UCSD-AML1 (cell line): ENCODE results near the gene PTPRU.

Source experiments
- DNase-seq: peaks from one replicate; lab custom pipeline; 2025; ENCODE audit not compliant: unreplicated experiment; lab: John Stamatoyannopoulos, UW

The PTPRU gene

DNA sequence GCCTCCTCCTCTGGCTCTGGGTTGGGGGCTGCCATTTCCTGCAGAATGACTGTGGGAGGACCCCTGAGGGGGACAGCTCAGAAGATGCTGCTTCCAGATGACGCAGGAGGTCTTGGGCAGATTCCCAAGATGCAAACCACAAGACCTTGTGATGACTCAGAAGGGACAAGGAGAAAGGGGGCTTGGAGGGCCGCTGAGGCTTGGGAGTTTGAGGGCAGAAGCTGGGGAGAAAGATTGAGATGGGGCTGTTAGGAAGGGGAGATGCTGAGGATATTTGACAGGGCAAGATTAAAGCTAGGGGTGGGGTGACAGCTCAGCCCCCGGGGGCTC lies 7.5 kb downstream of the PTPRU start:
- no peak for DNase-seq

DNA sequence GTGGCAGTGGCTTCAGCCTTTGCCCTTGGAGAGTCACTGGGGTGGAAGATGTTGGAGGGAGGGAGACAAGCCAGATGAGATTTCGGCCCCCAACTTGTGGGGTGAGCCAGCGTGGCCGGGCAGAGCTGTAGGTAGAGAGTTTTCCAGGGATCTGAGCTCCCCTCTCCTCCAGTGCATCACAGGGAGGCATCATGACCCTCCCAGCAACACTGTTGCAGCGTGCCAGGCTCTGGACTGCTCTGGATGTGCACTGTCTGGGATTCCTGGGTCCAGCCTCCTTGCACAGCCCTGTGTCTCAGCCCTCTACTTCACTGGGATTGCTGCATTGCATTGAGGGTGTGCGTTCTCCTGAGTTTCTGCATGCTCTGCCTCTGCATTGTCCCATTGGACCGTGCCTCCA lies 8.9 kb downstream of the PTPRU start:
- no peak for DNase-seq

DNA sequence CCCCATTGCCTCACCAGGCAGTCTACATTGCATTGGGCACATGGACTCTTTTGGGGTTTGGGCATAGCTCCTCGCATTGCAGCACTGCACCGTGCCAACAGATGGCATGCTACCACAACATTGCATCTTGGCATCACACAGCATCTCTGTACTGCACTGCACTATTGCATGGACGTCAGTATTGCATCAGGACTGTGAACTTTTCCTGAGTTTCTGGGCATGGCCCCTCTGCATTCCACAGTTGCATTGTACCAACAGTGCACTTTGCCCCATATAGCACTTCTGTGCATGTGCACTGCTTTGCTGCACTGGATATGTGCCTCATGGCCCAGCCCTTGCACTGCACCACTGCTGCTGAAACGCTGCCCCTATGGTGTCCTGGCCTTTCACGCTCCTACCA lies 9.6 kb downstream of the PTPRU start:
- peak; percentile 50 for DNase-seq

DNA sequence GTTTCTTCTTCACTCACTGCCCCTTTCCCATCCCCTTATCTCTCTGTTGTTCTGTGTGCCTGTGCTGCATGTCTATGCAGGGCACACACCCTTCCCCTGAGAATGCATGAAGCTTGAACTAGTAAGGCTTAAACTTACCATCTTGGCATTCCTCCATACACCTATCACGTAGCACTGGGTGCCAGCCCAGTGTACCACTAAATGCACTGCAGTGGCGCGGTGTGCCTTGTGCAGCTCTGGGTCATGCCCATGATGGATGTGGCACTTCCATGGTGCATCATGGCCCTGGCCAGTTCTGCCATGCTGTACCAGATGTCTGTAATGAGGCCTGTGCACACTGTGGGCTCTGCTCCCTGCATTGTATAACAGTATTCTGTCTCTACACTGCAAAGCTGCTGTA lies 10.7 kb downstream of the PTPRU start:
- no peak for DNase-seq

DNA sequence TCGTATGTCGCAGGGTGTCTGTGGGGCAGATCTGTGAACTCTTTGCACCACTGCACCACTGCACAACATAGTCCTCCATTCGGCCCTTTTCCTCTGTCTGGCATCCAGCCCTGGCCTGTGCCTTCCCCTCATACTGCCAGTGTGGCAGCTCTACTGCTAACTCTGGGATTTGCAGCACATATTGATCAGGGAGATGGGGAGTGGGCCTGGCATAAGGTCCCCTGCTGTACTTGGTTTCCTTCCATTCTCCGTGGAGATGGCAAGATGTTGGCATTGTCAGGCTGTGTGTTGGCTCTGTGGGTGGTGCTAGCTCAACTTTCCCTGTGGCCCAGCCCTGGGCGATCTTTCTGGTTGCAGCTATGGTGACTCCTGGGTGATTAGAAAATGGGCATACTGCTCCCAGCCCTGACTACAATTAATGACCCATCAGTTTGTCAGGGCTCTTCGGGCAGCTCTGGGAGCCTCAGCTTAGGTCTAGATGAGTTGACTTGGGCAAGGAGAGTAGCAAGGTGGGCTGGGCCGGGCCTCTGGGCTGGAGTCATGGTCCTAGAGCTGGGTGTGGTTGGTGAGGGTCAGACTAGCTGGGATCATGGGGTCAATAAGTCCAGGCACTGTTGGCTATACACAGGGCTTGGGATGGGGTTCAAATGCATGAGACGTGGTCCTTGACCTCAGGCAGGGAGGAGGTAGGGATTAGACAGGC lies 11.4 kb downstream of the PTPRU start:
- no peak for DNase-seq

DNA sequence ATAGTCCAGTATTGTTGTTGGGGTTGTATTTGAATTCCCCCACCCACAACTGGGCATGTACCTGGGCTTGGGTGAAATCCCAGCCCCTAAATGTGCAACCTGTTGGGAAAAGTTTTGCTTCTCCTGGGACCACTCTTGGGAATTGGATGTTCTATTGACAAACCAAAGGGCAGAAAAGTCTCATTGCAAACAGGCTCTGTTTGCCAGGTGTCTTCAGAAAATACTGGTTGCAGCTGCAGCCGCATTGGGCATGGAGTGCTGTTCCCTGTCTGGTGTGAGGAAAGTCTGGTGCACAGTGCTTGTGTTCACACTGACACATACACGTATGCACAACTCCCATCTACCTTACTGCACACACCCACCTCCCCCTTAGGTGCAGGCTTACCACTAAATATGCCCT lies 12.1 kb downstream of the PTPRU start:
- DNase-seq: no peak

DNA sequence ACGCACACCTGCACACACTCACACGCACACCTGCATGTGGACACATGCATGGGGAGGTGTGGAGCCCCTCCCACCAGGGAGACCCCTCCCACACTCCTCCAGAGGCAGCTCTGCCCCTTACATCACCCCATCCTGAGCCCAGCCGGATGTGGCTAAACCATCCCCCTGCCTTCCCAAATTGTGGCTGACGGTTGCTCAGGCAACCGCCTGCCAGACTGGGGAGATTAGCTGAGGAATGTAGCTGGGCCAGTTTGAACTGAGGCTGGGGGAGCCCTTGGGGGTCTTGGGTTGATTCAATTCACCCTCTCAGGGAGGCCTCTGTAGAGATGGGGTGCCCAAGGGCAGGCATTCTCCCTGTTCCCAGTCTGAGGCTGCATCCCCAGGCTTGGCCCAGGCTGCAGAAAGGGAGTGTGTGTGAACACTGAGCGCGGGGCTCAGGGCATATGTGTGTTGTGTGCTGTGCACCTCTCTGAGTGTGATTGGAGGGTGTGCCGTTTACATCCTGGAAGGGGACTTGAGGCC lies 12.9 kb downstream of the PTPRU start:
- peak; percentile 78 for DNase-seq

DNA sequence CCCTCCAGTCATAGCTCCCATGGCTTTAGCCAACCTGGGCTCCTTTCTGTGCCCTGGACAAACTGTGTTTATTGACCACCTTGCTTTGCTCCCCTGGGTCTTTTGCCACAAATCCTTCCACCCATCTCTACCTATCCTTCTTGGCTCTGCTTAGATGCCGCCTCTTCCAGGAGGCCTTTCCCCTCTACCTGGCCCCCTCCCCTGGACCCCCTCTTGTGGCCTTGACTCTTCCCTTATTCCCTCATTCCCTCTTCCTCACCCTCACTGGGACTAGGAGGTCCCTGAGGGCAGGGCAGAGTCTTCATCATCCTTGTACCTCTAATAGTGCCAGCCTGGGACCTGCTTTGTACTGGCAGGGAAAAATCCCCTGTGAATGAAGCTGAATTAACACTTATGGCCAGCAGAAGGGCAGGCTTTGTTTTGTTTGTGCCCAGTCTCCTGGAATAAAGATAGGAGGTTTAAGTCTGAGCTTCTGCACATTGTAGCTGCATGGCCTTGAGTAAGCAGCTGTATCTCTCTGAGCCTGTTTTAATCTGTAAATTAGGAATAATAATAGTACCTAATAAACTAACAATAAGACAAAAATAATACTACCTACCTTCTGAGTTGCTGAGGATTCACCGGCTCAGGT lies 13.7 kb downstream of the PTPRU start:
- DNase-seq: no peak

DNA sequence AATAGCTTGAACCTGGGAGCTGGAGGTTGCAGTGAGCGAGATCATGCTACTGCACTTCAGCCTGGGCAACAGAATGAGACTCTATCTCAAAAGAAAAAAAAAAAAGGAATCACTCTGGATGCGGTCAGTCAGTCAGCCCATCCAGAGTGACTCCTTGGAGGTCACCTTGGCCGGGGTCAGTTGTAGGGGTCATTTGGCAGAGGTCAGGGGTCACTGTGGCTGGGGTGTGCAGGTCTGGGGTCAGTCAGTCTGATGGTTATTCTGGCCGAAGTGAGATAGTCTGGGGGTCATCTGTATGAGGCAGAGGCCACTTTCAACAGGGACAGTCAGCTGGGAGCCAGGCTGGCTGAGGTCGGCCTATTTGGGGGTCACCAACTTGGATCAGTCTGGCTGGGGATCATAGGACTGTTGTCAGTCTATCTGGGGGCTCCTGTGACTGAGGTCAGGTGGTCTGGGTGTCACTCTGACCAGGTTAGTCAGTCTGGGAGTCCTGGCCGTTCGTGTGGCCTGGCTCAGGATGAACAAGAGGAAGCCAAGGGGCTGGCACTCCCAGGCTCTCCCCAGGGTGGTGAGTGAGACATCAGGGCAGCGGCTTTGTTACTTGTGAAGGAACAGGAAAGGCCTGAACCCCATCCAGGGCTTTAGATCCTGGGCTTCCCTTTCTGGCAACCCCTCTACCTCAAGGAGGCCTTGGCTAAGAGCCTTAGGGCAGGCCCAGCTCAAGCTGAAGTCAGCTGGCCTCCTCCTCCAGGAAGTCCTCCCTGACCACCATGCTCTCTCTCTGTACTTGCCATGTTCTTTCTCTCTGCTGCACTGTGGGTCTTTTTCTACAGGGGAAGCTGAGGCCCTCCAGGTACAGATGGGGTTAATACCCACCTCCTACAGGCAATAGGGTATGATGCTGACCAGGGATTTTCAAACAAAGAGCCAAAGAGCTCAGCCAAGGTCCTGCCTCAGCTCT lies 15.1 kb downstream of the PTPRU start:
- DNase-seq: no peak

DNA sequence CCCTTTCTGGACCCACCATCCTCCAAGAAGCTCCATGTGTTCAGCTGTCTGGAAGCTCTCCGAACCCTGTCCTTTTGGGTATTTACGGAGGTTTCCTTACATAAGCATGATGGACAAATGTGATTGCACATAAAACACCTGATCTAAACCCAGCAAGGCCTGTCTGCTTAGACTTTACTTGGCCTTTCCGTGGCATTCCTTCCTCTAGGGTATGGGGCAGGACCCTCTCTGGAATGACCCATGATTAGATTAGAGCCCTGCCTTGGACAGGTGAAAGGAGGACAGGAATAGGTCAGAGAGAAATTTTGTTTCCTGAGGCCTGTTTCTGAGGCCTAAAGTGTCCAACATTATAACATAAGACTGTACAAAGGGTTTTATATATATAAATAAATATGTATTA lies 16.9 kb downstream of the PTPRU start:
- no peak for DNase-seq

DNA sequence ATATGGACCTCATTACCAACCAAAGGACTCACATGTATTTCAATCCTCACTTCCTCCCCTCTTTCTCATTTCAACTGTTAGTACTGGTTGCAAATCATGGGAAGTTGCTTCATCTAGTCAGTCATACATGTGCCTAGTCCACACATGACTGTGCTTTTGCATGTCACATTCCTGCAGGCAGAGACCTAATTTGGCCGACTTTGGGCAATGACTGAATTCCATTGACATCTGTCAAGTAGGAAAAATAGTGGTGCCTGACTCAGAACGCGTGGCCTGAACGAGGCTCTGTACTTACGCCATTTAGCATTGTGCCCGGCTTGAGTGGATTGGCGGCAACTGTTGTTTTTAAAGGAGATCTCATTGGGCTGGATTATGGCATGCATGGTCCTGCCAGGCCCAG lies 18.0 kb downstream of the PTPRU start:
- no peak for DNase-seq

DNA sequence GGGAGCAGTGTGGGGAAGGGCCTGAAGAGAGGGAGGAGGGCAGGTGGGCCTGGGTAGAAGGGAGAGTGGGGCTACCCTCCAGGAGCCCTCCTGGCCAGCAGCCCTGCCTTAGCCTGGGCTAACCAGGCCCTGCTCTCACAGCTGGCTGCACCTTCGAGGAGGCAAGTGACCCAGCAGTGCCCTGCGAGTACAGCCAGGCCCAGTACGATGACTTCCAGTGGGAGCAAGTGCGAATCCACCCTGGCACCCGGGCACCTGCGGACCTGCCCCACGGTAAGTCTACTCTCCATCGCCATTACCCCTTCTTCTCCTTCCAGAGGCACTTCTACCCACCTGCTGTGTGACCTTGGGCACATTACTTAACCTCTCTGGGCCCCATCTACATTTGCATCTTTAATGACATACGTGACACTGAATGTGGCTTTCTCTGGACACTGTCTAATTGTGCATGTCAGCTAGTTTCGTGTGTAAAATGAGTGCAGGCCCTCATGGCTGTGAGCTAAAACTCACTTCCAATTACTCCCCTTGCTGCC lies 18.9 kb downstream of the PTPRU start:
- DNase-seq: no peak

DNA sequence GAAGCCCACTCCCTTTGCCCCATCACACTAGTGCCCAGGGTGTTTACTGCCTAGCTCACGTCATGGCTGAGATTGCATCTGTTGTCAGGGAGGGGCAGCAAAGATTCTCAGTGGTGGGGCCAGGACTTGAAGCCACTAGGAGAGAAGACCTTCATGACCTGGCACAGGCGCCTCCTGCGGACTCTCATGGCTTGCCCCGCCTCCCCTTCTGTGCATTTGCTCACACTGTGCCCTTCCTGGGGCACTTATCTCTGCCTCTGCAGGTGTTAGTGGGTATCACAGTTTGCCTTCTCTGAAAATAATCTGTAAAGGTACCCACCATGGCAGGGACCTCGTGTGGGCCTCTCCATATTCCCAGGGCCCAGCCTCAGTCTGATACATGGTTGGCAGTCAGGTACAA lies 20.1 kb downstream of the PTPRU start:
- DNase-seq: no peak

DNA sequence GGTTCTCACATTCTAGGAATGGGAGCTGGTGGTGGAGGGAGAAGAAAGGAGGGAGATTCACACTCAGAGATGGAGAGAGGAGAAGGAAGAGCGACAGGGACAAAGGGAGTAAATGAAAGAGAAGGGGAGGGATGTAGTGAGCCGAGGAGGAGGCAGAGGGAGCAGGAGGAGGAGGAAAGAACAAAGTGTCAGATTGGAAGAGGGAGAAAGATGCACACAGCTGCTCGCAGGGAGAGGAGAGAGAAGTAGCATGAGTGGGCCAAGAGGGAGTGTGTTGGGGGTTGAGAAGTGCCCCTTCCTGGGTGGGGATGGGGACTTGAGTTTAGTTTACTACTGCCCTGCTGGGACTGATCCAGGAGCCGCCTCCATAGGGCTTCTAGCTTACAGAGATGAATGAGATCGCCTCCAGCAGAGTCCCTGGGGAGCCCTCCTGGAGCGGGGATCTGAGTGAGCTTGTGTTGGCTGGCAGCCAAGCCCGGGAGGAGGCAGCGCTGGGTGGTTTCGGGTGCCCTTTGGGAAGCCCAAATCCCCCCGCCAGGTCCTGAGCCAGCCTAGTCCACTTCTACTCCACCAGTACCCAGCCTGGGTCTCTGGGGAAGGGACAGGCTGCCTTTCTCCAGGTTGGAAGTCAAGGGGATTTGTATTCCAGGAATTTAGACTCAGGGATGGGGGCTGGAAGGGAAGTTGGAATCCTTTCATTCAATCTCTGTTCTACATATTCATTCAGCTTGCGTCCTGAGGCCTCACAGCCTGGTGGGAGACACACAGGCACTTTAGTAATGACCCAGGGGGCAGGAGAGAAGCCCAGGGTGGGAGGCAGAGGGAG lies 20.9 kb downstream of the PTPRU start:
- no peak for DNase-seq

DNA sequence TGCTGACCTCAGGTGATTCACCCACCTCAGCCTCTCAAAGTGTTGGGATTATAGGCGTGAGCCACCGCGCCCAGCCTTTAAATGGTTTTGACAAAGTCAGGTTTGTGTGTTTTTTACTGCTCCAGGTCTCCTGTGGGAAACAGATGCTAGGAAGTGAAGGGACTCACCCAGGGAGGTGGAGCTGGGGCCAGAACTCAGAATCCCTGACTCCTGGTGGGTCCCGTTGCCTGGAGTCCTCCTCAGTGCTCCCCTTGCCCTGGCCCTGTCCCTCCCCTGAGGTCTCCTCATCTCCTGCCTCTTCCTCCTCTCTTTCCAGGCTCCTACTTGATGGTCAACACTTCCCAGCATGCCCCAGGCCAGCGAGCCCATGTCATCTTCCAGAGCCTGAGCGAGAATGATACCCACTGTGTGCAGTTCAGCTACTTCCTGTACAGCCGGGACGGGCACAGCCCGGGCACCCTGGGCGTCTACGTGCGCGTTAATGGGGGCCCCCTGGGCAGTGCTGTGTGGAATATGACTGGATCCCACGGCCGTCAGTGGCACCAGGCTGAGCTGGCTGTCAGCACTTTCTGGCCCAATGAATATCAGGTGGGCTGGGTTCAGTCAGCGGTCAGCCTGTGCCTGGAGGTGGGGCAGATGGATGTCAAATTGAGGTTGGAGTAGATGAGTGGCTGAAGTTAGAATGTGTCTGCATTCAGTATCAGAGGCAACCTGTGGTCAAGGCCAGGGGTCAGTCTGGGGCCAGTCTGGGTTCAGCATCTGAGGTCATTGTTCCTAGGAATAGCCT lies 22.1 kb downstream of the PTPRU start:
- no peak for DNase-seq

DNA sequence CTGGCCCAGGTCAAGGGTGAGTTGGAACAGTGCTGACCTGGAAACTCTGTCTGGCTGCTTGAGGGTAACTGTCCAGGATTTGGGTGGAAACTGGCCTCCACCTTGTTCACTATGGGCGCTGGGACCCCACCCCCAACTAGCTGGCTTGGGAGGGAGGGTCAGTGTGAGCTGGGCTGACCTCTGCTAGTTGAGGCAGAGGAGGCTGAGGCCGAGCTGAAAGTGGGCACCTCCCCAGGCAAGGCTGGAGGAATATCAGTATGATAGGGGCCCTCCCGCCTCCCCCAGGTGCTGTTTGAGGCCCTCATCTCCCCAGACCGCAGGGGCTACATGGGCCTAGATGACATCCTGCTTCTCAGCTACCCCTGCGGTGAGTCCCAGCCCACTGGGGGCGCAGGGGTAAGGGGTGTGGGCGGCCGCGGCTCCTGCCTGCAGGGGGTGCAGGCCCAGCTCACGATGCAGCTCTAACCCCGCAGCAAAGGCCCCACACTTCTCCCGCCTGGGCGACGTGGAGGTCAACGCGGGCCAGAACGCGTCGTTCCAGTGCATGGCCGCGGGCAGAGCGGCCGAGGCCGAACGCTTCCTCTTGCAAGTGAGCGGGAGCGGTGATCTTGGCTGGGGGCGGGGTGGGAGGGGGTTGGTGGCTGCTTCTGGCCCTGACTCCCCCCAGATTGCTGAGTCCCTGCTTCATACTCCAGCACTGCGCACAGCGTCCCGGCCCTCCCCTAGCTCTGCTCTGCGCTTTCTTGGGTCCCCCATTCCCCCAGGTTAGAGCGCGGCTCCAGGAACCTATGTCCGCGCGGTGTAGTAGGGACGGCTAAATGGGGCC lies 22.9 kb downstream of the PTPRU start:
- DNase-seq: no peak

DNA sequence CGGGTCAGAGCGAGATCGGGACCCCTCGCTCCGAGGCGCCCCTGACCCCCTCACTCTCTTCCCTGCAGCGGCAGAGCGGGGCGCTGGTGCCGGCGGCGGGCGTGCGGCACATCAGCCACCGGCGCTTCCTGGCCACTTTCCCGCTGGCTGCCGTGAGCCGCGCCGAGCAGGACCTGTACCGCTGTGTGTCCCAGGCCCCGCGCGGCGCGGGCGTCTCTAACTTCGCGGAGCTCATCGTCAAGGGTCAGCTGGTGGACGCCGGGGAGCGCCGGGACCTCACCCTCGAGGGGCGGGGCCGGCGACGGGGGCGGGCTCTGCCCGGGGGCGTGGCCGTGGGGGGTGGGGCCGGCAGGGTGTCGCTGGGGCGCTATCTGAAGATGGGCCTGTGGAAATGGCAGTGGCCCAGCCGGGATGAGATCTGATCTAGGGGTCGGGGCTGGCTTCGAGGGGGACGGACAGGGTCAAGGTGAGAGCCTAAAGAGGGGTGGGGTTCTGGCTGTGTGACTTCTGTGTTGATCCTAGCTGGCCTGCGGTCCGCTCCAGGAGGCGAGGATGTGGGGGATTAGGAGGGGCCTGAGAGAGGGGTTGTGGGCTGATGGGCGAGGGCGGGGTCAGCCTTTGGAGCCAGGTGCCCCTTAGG lies 23.6 kb downstream of the PTPRU start:
- DNase-seq: no peak

DNA sequence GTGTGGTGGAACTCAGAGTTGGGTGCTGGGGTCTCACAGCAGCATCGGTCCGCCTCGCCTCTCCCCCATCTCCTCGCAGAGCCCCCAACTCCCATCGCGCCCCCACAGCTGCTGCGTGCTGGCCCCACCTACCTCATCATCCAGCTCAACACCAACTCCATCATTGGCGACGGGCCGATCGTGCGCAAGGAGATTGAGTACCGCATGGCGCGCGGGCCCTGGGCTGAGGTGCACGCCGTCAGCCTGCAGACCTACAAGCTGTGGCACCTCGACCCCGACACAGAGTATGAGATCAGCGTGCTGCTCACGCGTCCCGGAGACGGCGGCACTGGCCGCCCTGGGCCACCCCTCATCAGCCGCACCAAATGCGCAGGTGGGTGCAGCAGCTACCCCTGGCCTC lies 24.2 kb downstream of the PTPRU start:
- no peak for DNase-seq
